B cell (primary cell): ENCODE data around the gene KIF25. TPM values are rescaled to one million over a fixed set of nuclear protein-coding genes. Genes with fewer than 3 reads are reported as not detected.

ENCODE experiments used
- ATAC-seq: fragments of 200-7000 bp; cut with Tn5 transposase; one replicate; pipeline ENCODE4 v1.10.0; 2021; ENCODE audit warnings: low read depth, mild to moderate bottlenecking, moderate number of reproducible peaks, moderate library complexity
- CTCF ChIA-PET: fragments of 350-600 bp; sonication (Branson Sonifier 250); formaldehyde crosslinking; loops from one replicate; lab custom pipeline; 2021; ENCODE audit warnings: antibody characterized with exemption, inconsistent platforms; lab: Charles Lee
- POLR2A ChIA-PET: fragments of 350-600 bp; sonication (Branson Sonifier 250); formaldehyde crosslinking; loops from one replicate; lab custom pipeline; 2021; ENCODE audit warnings: antibody characterized with exemption; lab: Charles Lee
- DNase-seq: peaks from one replicate; pipeline ENCODE4 v3.0.0; 2013
- H2AFZ ChIP-seq: 2 replicates; pipeline ENCODE4 v1.6.1; 2012; ENCODE audit warnings: mild to moderate bottlenecking, low read depth, low read length; ENCODE audit not compliant: insufficient read depth, poor library complexity, severe bottlenecking
- H3K27ac ChIP-seq, 2 donors: 1 replicate in 1 of 2; 2 replicates in 1 of 2; pipeline ENCODE4 v1.5.1; 2012 to 2013; ENCODE audit warnings: low read length in 2 of 2, mild to moderate bottlenecking in 2 of 2, moderate library complexity in 1 of 2
- H3K27me3 ChIP-seq, 4 experiments: fragments of 200-600 bp in 1 of 4; sonication (generic) in 1 of 4; replicated peaks in 1 of 4; 1 replicate in 2 of 4; 2 replicates in 2 of 4; pipeline versions ENCODE4 v1.6.1 to v1.7.0; 2013 to 2016; ENCODE audit warnings: low read length in 3 of 4, mild to moderate bottlenecking in 2 of 4, mixed read lengths in 1 of 4, moderate library complexity in 1 of 4; ENCODE audit not compliant: insufficient read depth in 4 of 4, control insufficient read depth in 3 of 4; ENCODE audit errors: control extremely low read depth in 1 of 4
- H3K36me3 ChIP-seq, 2 experiments: replicated peaks in 1 of 2; 1 replicate in 1 of 2; 2 replicates in 1 of 2; pipeline versions ENCODE4 v1.6.1 to v1.7.1; 2013; ENCODE audit warnings: low read length in 1 of 2; ENCODE audit not compliant: insufficient read depth in 2 of 2, control insufficient read depth in 1 of 2; ENCODE audit errors: control extremely low read depth in 1 of 2, extremely low read depth in 1 of 2
- H3K4me1 ChIP-seq, 2 donors: fragments of 200-600 bp in 1 of 2; sonication (generic) in 1 of 2; 1 replicate in 1 of 2; 2 replicates in 1 of 2; pipeline versions ENCODE4 v1.5.1 to v1.6.1; 2013 to 2017; ENCODE audit warnings: low read length in 2 of 2; ENCODE audit not compliant: control insufficient read depth in 2 of 2, insufficient read depth in 2 of 2
- H3K4me2 ChIP-seq: replicated peaks from 2 replicates; pipeline ENCODE3; 2012; ENCODE audit warnings: mild to moderate bottlenecking, low read depth, low read length; ENCODE audit not compliant: poor library complexity, severe bottlenecking
- H3K4me3 ChIP-seq, 5 experiments: fragments of 200-600 bp in 1 of 5; sonication (generic) in 1 of 5; 1 replicate in 3 of 5; 2 replicates in 2 of 5; pipeline versions ENCODE4 v1.5.1 to v1.7.0; 2011 to 2016; ENCODE audit warnings: low read length in 4 of 5, mild to moderate bottlenecking in 4 of 5, low read depth in 2 of 5, control low read depth in 1 of 5, moderate library complexity in 1 of 5; ENCODE audit not compliant: insufficient read depth in 1 of 5; ENCODE audit errors: control extremely low read depth in 1 of 5, extremely low read depth in 1 of 5
- H3K79me2 ChIP-seq: fragments of 200-600 bp; sonication (generic); one replicate; pipeline ENCODE4 v1.6.0; 2016; ENCODE audit warnings: low read length; ENCODE audit not compliant: control insufficient read depth, insufficient read depth
- H3K9ac ChIP-seq: fragments of 200-600 bp; sonication (generic); 2 replicates; pipeline ENCODE4 v1.6.1; 2017; ENCODE audit warnings: mild to moderate bottlenecking, low read length, moderate library complexity
- H3K9me3 ChIP-seq, 3 donors: one replicate each; pipeline versions ENCODE4 v1.6.1 to v1.7.1; 2013; ENCODE audit warnings: low read length in 2 of 3; ENCODE audit not compliant: control insufficient read depth in 2 of 3, insufficient read depth in 1 of 3; ENCODE audit errors: control extremely low read depth in 1 of 3
- H4K20me1 ChIP-seq: 2 replicates; pipeline ENCODE4 v1.6.0; 2012; ENCODE audit warnings: mild to moderate bottlenecking, low read length; ENCODE audit not compliant: insufficient read depth, control insufficient read depth, poor library complexity, severe bottlenecking
- H3K27ac Mint-ChIP-seq: one replicate; pipeline ENCODE4 v1.8.0; 2021; ENCODE audit warnings: mixed read lengths
- H3K27me3 Mint-ChIP-seq: one replicate; pipeline ENCODE4 v1.8.0; 2021; ENCODE audit warnings: mixed read lengths
- H3K4me1 Mint-ChIP-seq: one replicate; pipeline ENCODE4 v1.8.0; 2021; ENCODE audit warnings: mixed read lengths
- H3K4me3 Mint-ChIP-seq: one replicate; pipeline ENCODE4 v1.8.0; 2021; ENCODE audit warnings: mixed read lengths
- H3K9me3 Mint-ChIP-seq: one replicate; pipeline ENCODE4 v1.8.0; 2022; ENCODE audit warnings: mixed read lengths; ENCODE audit not compliant: insufficient read depth
- EZH2 ChIP-seq: IDR thresholded peaks from 2 replicates; pipeline ENCODE4 v1.6.1; 2012; ENCODE audit warnings: borderline replicate concordance, low read depth, mild to moderate bottlenecking, moderate library complexity, low read length; ENCODE audit not compliant: insufficient read depth, poor library complexity, severe bottlenecking
- WGBS: methylation state at CpG from one replicate; pipeline ENCODE4 v1.1.5; 2013; ENCODE audit warnings: missing lambda C conversion rate; ENCODE audit not compliant: insufficient coverage; 5-methylcytosine and 5-hydroxymethylcytosine counted together
- intact Hi-C: fragments of 100-400 bp; cut with micrococcal nuclease; formaldehyde crosslinking; loops from one replicate; pipeline ENCODE4 v1.10.0; 2022
- polyA plus RNA-seq: library from polyadenylated mRNA; depleted of rRNA; stranded (reverse); fragments of >200 nt; gene quantifications from 2 replicates; pipeline ENCODE4 v1.2.3, GENCODE V29; 2012
- total RNA-seq, 2 donors: library from RNA; stranded (reverse); fragments of 120-200 nt in 1 of 2; gene quantifications; 1 replicate in 1 of 2; 2 replicates in 1 of 2; pipeline versions ENCODE4 v1.2.3 to v1.2.4, GENCODE V29; 2013 to 2022
- TF ChIP-seq, protein P1 (sequence below): fragments of 200-600 bp; IDR thresholded peaks from one replicate; pipeline ENCODE4 v1.8.0; 2022; ENCODE audit warnings: antibody characterized with exemption, mild to moderate bottlenecking

Gene KIF25
- total and polyA plus RNA-seq, 2 donors (not counting 1 experiment from before 2014, with no cell fraction given) = not detected

DNA sequence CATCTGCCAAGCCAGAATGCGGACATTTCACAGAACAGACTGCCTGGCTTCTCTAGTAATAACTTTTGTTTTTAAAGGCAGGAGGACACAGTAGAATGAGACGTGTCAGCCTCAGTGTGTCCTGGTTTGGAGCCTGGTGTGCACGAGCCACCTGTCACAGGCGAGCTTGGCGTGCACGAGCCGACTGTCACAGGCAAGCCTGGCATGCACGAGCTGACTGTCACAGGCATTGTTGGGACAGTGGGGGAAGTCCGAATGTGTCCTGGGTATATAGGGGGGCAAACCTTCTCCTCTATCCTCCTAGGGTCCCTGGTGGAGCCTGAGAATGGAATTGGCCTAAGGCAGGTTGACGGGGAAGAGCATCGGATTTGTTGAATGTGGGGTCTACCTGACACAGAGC lies 7.5 kb downstream of the KIF25 start:
- no peak overlapping the region for H3K27ac Mint-ChIP-seq
- no peak overlapping the region for H3K4me2 ChIP-seq
- H3K27me3 ChIP-seq = no peaks in the 10 kb centered on the region
- ChIA-PET CTCF (no interaction called here), POLR2A (no interaction called here)
- no peaks in the 10 kb centered on the region for H4K20me1 ChIP-seq
- H3K4me3 ChIP-seq = no peak overlapping the region
- no peak overlapping the region for H3K9ac ChIP-seq
- WGBS = 90% methylated on average over 9 of the region's 11 CpGs
- H3K27ac ChIP-seq = no peak overlapping the region
- intact Hi-C loops = no loop called here
- no peaks in the 10 kb centered on the region for H3K4me1 ChIP-seq
- no peaks in the 10 kb centered on the region for H3K79me2 ChIP-seq
- H2AFZ ChIP-seq = no peak overlapping the region
- TF ChIP-seq, protein P1, sequence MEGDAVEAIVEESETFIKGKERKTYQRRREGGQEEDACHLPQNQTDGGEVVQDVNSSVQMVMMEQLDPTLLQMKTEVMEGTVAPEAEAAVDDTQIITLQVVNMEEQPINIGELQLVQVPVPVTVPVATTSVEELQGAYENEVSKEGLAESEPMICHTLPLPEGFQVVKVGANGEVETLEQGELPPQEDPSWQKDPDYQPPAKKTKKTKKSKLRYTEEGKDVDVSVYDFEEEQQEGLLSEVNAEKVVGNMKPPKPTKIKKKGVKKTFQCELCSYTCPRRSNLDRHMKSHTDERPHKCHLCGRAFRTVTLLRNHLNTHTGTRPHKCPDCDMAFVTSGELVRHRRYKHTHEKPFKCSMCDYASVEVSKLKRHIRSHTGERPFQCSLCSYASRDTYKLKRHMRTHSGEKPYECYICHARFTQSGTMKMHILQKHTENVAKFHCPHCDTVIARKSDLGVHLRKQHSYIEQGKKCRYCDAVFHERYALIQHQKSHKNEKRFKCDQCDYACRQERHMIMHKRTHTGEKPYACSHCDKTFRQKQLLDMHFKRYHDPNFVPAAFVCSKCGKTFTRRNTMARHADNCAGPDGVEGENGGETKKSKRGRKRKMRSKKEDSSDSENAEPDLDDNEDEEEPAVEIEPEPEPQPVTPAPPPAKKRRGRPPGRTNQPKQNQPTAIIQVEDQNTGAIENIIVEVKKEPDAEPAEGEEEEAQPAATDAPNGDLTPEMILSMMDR = no peak
- H3K27me3 Mint-ChIP-seq = no peaks in the 10 kb centered on the region
- H3K9me3 ChIP-seq = peaks cover 0 to 5% (median 2%) of the 10 kb centered on the region in 3 donors
- no peaks in the 10 kb centered on the region for H3K36me3 ChIP-seq
- no peak for DNase-seq
- no peak overlapping the region for H3K4me3 Mint-ChIP-seq
- no peaks in the 10 kb centered on the region for H3K4me1 Mint-ChIP-seq
- ATAC-seq = no peak
- H3K9me3 Mint-ChIP-seq = peaks cover 8% of the 10 kb centered on the region

DNA sequence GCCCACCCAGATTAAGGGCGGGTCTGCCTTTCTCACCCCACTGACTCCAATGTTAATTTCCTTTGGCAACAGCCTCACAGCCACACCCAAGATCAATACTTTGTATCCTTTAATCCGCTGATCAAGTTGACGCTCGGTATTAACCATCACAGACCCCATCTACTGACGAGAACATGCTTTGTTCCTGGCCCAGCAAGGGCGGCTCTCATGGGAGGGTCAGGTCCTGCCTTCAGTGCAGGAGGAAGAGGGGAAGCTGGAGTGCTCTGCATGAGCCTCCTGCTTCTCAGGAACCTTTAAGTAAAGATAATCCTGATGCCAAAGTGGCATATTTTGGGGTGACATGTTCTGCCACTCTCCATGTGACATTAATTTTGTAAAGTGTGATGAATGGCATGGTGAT lies 8.3 kb downstream of the KIF25 start:
- Histone ChIP-seq H3K9me3 (peaks cover 2 to 5% (median 4%) of the 10 kb centered on the region in 3 donors), H3K4me1 (no peaks in the 10 kb centered on the region), H3K27me3 (no peaks in the 10 kb centered on the region), H3K27ac (no peak overlapping the region), H3K36me3 (no peaks in the 10 kb centered on the region), H3K9ac (no peak overlapping the region), H2AFZ (no peak overlapping the region), H3K4me2 (no peak overlapping the region), H4K20me1 (no peaks in the 10 kb centered on the region), H3K4me3 (no peak overlapping the region), H3K79me2 (no peaks in the 10 kb centered on the region)
- no peak overlapping the region for H3K4me3 Mint-ChIP-seq
- POLR2A ChIA-PET = no interaction called here
- H3K27ac Mint-ChIP-seq = no peak overlapping the region
- DNase-seq (no peak), ATAC-seq (no peak)
- no peaks in the 10 kb centered on the region for H3K4me1 Mint-ChIP-seq
- TF ChIP-seq, protein P1 = no peak
- no peak for TF ChIP-seq EZH2
- H3K9me3 Mint-ChIP-seq = peaks cover 9% of the 10 kb centered on the region
- no peaks in the 10 kb centered on the region for H3K27me3 Mint-ChIP-seq
- WGBS = 86% methylated on average over 2 of the region's 6 CpGs
- intact Hi-C loops = no loop called here
- CTCF ChIA-PET = no interaction called here
